ENCODE data around the gene EXOSC10. TPM values are rescaled to one million over a fixed set of nuclear protein-coding genes. Genes with fewer than 3 reads are reported as not detected.
"Not testable (repeated sequence)": the region's sequence is repeated elsewhere in the genome, so short reads cannot be mapped to it uniquely, and the experiment has no call there.

Gene EXOSC10
- total RNA-seq, 1 experiment from 2014 or later: 93.1 TPM

DNA sequence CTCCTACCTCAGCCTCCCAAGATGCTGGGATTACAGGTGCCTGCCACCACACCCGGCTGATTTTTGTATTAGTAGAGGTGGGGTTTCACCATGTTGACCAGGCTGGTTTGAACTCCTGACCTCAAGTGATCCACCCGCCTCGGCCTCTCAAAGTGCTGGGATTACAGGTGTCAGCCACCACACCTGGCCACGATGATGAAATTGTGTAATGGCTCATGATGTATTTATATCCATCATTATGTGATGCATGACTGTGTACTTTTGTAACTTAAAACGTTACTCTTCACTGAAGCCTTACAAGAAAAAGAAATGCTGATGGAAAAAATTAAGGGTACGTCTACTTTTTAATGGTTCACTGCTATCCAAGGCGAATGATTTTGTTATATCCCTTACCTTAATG, 79.7 kb downstream of the EXOSC10 start:
- Histone ChIP-seq H3K27ac (ENCODE audit: low read length) (no peak overlapping the region), H3K27me3 (ENCODE audit: control insufficient read depth, insufficient read depth, low read length) (no peaks in the 10 kb centered on the region), H3K9me3 (ENCODE audit: control insufficient read depth, insufficient read depth, low read depth, low read length) (no peaks in the 10 kb centered on the region), H3K4me3 (ENCODE audit: low read depth in 2 of 2, low read length in 2 of 2) (no peak overlapping the region), H3K36me3 (ENCODE audit: control insufficient read depth, insufficient read depth, low read length) (peaks cover 43% of the 10 kb centered on the region), H3K4me1 (ENCODE audit: control insufficient read depth, insufficient read depth, low read length) (no peaks in the 10 kb centered on the region)
- intact Hi-C loops (cut with micrococcal nuclease; ENCODE audit: unreplicated experiment) (no loop called here), in situ Hi-C loops (cut with HindIII; ENCODE audit: low pct_unique_long_range_greater_than_20kb, low sequenced_read_pairs) (no loop called here)
- no peak for DNase-seq (ENCODE audit: low read depth, low spot score)
- no TSS peak for BruUV-seq (replicated peaks)
- TF ChIP-seq SIN3A (IDR thresholded peaks at IDR 0.05; ENCODE audit: borderline replicate concordance, insufficient read depth, low read depth, low read length): no peak
- TF ChIP-seq, protein P1, sequence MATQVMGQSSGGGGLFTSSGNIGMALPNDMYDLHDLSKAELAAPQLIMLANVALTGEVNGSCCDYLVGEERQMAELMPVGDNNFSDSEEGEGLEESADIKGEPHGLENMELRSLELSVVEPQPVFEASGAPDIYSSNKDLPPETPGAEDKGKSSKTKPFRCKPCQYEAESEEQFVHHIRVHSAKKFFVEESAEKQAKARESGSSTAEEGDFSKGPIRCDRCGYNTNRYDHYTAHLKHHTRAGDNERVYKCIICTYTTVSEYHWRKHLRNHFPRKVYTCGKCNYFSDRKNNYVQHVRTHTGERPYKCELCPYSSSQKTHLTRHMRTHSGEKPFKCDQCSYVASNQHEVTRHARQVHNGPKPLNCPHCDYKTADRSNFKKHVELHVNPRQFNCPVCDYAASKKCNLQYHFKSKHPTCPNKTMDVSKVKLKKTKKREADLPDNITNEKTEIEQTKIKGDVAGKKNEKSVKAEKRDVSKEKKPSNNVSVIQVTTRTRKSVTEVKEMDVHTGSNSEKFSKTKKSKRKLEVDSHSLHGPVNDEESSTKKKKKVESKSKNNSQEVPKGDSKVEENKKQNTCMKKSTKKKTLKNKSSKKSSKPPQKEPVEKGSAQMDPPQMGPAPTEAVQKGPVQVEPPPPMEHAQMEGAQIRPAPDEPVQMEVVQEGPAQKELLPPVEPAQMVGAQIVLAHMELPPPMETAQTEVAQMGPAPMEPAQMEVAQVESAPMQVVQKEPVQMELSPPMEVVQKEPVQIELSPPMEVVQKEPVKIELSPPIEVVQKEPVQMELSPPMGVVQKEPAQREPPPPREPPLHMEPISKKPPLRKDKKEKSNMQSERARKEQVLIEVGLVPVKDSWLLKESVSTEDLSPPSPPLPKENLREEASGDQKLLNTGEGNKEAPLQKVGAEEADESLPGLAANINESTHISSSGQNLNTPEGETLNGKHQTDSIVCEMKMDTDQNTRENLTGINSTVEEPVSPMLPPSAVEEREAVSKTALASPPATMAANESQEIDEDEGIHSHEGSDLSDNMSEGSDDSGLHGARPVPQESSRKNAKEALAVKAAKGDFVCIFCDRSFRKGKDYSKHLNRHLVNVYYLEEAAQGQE (IDR thresholded peaks at IDR 0.05; ENCODE audit: insufficient read depth in 1 of 2, low read depth in 2 of 2, low read length in 1 of 2): no peak
- TF ChIP-seq POLR2AphosphoS5 (IDR thresholded peaks at IDR 0.05; ENCODE audit: low read depth, low read length): no peak
- TF ChIP-seq TCF7L2 (IDR thresholded peaks at IDR 0.05; ENCODE audit: low read depth, low read length): no peak
- TF ChIP-seq, protein P2, sequence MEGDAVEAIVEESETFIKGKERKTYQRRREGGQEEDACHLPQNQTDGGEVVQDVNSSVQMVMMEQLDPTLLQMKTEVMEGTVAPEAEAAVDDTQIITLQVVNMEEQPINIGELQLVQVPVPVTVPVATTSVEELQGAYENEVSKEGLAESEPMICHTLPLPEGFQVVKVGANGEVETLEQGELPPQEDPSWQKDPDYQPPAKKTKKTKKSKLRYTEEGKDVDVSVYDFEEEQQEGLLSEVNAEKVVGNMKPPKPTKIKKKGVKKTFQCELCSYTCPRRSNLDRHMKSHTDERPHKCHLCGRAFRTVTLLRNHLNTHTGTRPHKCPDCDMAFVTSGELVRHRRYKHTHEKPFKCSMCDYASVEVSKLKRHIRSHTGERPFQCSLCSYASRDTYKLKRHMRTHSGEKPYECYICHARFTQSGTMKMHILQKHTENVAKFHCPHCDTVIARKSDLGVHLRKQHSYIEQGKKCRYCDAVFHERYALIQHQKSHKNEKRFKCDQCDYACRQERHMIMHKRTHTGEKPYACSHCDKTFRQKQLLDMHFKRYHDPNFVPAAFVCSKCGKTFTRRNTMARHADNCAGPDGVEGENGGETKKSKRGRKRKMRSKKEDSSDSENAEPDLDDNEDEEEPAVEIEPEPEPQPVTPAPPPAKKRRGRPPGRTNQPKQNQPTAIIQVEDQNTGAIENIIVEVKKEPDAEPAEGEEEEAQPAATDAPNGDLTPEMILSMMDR (IDR thresholded peaks at IDR 0.05): no peak
- ChIA-PET POLR2A (no interaction called here), CTCF (no interaction called here)
- ATAC-seq: no peak

DNA sequence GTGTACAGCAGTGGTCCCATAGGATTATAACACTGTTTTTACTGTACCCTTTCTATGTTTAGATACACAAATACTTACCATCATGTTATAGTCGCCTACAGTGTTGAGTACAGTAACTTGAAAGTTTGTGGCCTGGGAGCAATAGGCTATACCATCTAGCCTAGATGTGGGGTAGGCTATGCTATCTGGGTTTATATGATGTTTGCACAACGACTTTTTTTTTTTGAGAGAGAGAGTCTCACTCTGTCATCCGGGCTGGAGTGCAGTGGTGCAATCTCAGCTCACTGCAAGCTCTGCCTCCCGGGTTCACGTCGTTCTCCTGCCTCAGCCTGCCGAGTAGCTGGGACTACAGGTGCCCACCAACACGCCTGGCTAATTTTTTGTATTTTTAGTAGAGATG, 80.3 kb downstream of the EXOSC10 start:
- DNase-seq (ENCODE audit: low read depth, low spot score); ATAC-seq; POLR2A ChIA-PET; H3K9me3 ChIP-seq (ENCODE audit: control insufficient read depth, insufficient read depth, low read depth, low read length); H3K4me3 ChIP-seq (ENCODE audit: low read depth in 2 of 2, low read length in 2 of 2); BruUV-seq (replicated peaks); CTCF ChIA-PET; H3K27ac ChIP-seq (ENCODE audit: low read length); in situ Hi-C loops (cut with HindIII; ENCODE audit: low pct_unique_long_range_greater_than_20kb, low sequenced_read_pairs); H3K4me1 ChIP-seq (ENCODE audit: control insufficient read depth, insufficient read depth, low read length); H3K27me3 ChIP-seq (ENCODE audit: control insufficient read depth, insufficient read depth, low read length); intact Hi-C loops (cut with micrococcal nuclease; ENCODE audit: unreplicated experiment): not testable (repeated sequence)
- peaks cover 39% of the 10 kb centered on the region for H3K36me3 ChIP-seq (ENCODE audit: control insufficient read depth, insufficient read depth, low read length)

Other genes with a start within 250 kb of the EXOSC10 start
- 196 TPM for gene TARDBP, start 87.2 kb downstream of the EXOSC10 start, total RNA-seq (2021; ENCODE audit: unreplicated experiment)
- gene MASP2, start 52.6 kb downstream of the EXOSC10 start, total RNA-seq (2021; ENCODE audit: unreplicated experiment): 0.41 TPM
- gene SRM, start 39.9 kb downstream of the EXOSC10 start, total RNA-seq (2021; ENCODE audit: unreplicated experiment): 249 TPM
- gene ANGPTL7, start 89.5 kb upstream of the EXOSC10 start, total RNA-seq (2021; ENCODE audit: unreplicated experiment): not detected
- gene MTOR, start 162.7 kb upstream of the EXOSC10 start, total RNA-seq (2021; ENCODE audit: unreplicated experiment): 71.2 TPM
- 24.7 TPM for gene UBIAD1, start 173.3 kb upstream of the EXOSC10 start, total RNA-seq (2021; ENCODE audit: unreplicated experiment)